HG02852 (cell line): ENCODE data around the gene NRROS.
"Not testable (repeated sequence)": the region's sequence is repeated elsewhere in the genome, so short reads cannot be mapped to it uniquely, and the experiment has no call there.

Experiments used
- ATAC-seq: cut with Tn5 transposase; IDR thresholded peaks from one replicate; pipeline ENCODE4 v1.9.1; 2021; ENCODE audit warnings: mild to moderate bottlenecking, moderate library complexity; ENCODE audit not compliant: unreplicated experiment

Gene NRROS

GRCh38 chr3:196639483-196640296 lies at the start of gene NRROS:
Gene NRROS, plus strand, starts transcription at chr3:196639694. Its CDS starts 14,846 bp downstream, at chr3:196654540.
- no peak for ATAC-seq

GRCh38 chr3:196590279-196590678 lies 49.2 kb upstream of the NRROS start:
- no peak for ATAC-seq

- ATAC-seq: no peak
Observed at GRCh38 chr3:196596355-196596754, 43.1 kb upstream of the NRROS start.

GRCh38 chr3:196597971-196598733 lies 41.3 kb upstream of the NRROS start:
- not testable (repeated sequence) for ATAC-seq

GRCh38 chr3:196599734-196600128 lies 39.8 kb upstream of the NRROS start:
- ATAC-seq: no peak

GRCh38 chr3:196600359-196600758 lies 39.1 kb upstream of the NRROS start:
- no peak for ATAC-seq

- ATAC-seq: no peak
Observed at GRCh38 chr3:196602673-196603072, 36.8 kb upstream of the NRROS start.

- no peak for ATAC-seq
Observed at GRCh38 chr3:196603683-196604082, 35.8 kb upstream of the NRROS start.

GRCh38 chr3:196604548-196604947 lies 34.9 kb upstream of the NRROS start:
- ATAC-seq: no peak

GRCh38 chr3:196608693-196609092 lies 30.8 kb upstream of the NRROS start:
- no peak for ATAC-seq

GRCh38 chr3:196609343-196609775 lies 30.1 kb upstream of the NRROS start:
- ATAC-seq: no peak

GRCh38 chr3:196609805-196610515 lies 29.5 kb upstream of the NRROS start:
- ATAC-seq: no peak

- no peak for ATAC-seq
Observed at GRCh38 chr3:196611761-196612483, 27.6 kb upstream of the NRROS start.

GRCh38 chr3:196615234-196615633 lies 24.3 kb upstream of the NRROS start:
- ATAC-seq: not testable (repeated sequence)

- ATAC-seq: no peak
Observed at GRCh38 chr3:196617256-196617655, 22.2 kb upstream of the NRROS start.

GRCh38 chr3:196619223-196619622 lies 20.3 kb upstream of the NRROS start:
- no peak for ATAC-seq

GRCh38 chr3:196619627-196620026 lies 19.9 kb upstream of the NRROS start:
- not testable (repeated sequence) for ATAC-seq

- no peak for ATAC-seq
Observed at GRCh38 chr3:196620161-196620604, 19.3 kb upstream of the NRROS start.

GRCh38 chr3:196620684-196621083 lies 18.8 kb upstream of the NRROS start:
- ATAC-seq: no peak

- no peak for ATAC-seq
Observed at GRCh38 chr3:196621611-196622010, 17.9 kb upstream of the NRROS start.
